MM.1S (cell line): ENCODE measurements around the gene CFAP58.

Experiments
- CTCF ChIP-seq: fragments of 300-600 bp; sonication (generic); IDR thresholded peaks from 2 replicates; pipeline ENCODE4 v1.5.1; 2016; ENCODE audit warnings: antibody characterized with exemption, low read length, mixed read lengths
- EZH2 ChIP-seq: fragments of 300-600 bp; sonication (generic); optimal IDR thresholded peaks from 2 replicates; pipeline ENCODE3; 2017; ENCODE audit warnings: low read depth, mild to moderate bottlenecking, antibody characterized with exemption, low read length, mixed read lengths
- EZH2phosphoT487 ChIP-seq: fragments of 300-600 bp; sonication (generic); IDR thresholded peaks from 2 replicates; pipeline ENCODE4 v1.6.1; 2018; ENCODE audit warnings: antibody characterized with exemption, low read length

GRCh38 chr10:104472957-104473745 lies 119.5 kb downstream of the CFAP58 start:
- TF ChIP-seq EZH2phosphoT487 (no peak), CTCF (no peak), EZH2 (no peak)
